B cell (primary cell): ENCODE data around the gene MSI1. TPM values are rescaled to one million over a fixed set of nuclear protein-coding genes. Genes with fewer than 3 reads are reported as not detected.

Experiments used
- ATAC-seq: fragments of 200-7000 bp; cut with Tn5 transposase; one replicate; pipeline ENCODE4 v1.10.0; 2021; ENCODE audit warnings: low read depth, mild to moderate bottlenecking, moderate number of reproducible peaks, moderate library complexity
- CTCF ChIA-PET: fragments of 350-600 bp; sonication (Branson Sonifier 250); formaldehyde crosslinking; loops from one replicate; lab custom pipeline; 2021; ENCODE audit warnings: antibody characterized with exemption, inconsistent platforms; lab: Charles Lee
- POLR2A ChIA-PET: fragments of 350-600 bp; sonication (Branson Sonifier 250); formaldehyde crosslinking; loops from one replicate; lab custom pipeline; 2021; ENCODE audit warnings: antibody characterized with exemption; lab: Charles Lee
- DNase-seq: peaks from one replicate; pipeline ENCODE4 v3.0.0; 2013
- H2AFZ ChIP-seq: 2 replicates; pipeline ENCODE4 v1.6.1; 2012; ENCODE audit warnings: mild to moderate bottlenecking, low read depth, low read length; ENCODE audit not compliant: insufficient read depth, poor library complexity, severe bottlenecking
- H3K27ac ChIP-seq, 2 donors: 1 replicate in 1 of 2; 2 replicates in 1 of 2; pipeline ENCODE4 v1.5.1; 2012 to 2013; ENCODE audit warnings: low read length in 2 of 2, mild to moderate bottlenecking in 2 of 2, moderate library complexity in 1 of 2
- H3K27me3 ChIP-seq, 4 experiments: fragments of 200-600 bp in 1 of 4; sonication (generic) in 1 of 4; replicated peaks in 1 of 4; 1 replicate in 2 of 4; 2 replicates in 2 of 4; pipeline versions ENCODE4 v1.6.1 to v1.7.0; 2013 to 2016; ENCODE audit warnings: low read length in 3 of 4, mild to moderate bottlenecking in 2 of 4, mixed read lengths in 1 of 4, moderate library complexity in 1 of 4; ENCODE audit not compliant: insufficient read depth in 4 of 4, control insufficient read depth in 3 of 4; ENCODE audit errors: control extremely low read depth in 1 of 4
- H3K36me3 ChIP-seq, 2 experiments: replicated peaks in 1 of 2; 1 replicate in 1 of 2; 2 replicates in 1 of 2; pipeline versions ENCODE4 v1.6.1 to v1.7.1; 2013; ENCODE audit warnings: low read length in 1 of 2; ENCODE audit not compliant: insufficient read depth in 2 of 2, control insufficient read depth in 1 of 2; ENCODE audit errors: control extremely low read depth in 1 of 2, extremely low read depth in 1 of 2
- H3K4me1 ChIP-seq, 2 donors: fragments of 200-600 bp in 1 of 2; sonication (generic) in 1 of 2; 1 replicate in 1 of 2; 2 replicates in 1 of 2; pipeline versions ENCODE4 v1.5.1 to v1.6.1; 2013 to 2017; ENCODE audit warnings: low read length in 2 of 2; ENCODE audit not compliant: control insufficient read depth in 2 of 2, insufficient read depth in 2 of 2
- H3K4me2 ChIP-seq: replicated peaks from 2 replicates; pipeline ENCODE3; 2012; ENCODE audit warnings: mild to moderate bottlenecking, low read depth, low read length; ENCODE audit not compliant: poor library complexity, severe bottlenecking
- H3K4me3 ChIP-seq, 5 experiments: fragments of 200-600 bp in 1 of 5; sonication (generic) in 1 of 5; 1 replicate in 3 of 5; 2 replicates in 2 of 5; pipeline versions ENCODE4 v1.5.1 to v1.7.0; 2011 to 2016; ENCODE audit warnings: low read length in 4 of 5, mild to moderate bottlenecking in 4 of 5, low read depth in 2 of 5, control low read depth in 1 of 5, moderate library complexity in 1 of 5; ENCODE audit not compliant: insufficient read depth in 1 of 5; ENCODE audit errors: control extremely low read depth in 1 of 5, extremely low read depth in 1 of 5
- H3K79me2 ChIP-seq: fragments of 200-600 bp; sonication (generic); one replicate; pipeline ENCODE4 v1.6.0; 2016; ENCODE audit warnings: low read length; ENCODE audit not compliant: control insufficient read depth, insufficient read depth
- H3K9ac ChIP-seq: fragments of 200-600 bp; sonication (generic); 2 replicates; pipeline ENCODE4 v1.6.1; 2017; ENCODE audit warnings: mild to moderate bottlenecking, low read length, moderate library complexity
- H3K9me3 ChIP-seq, 3 donors: one replicate each; pipeline versions ENCODE4 v1.6.1 to v1.7.1; 2013; ENCODE audit warnings: low read length in 2 of 3; ENCODE audit not compliant: control insufficient read depth in 2 of 3, insufficient read depth in 1 of 3; ENCODE audit errors: control extremely low read depth in 1 of 3
- H4K20me1 ChIP-seq: 2 replicates; pipeline ENCODE4 v1.6.0; 2012; ENCODE audit warnings: mild to moderate bottlenecking, low read length; ENCODE audit not compliant: insufficient read depth, control insufficient read depth, poor library complexity, severe bottlenecking
- H3K27ac Mint-ChIP-seq: one replicate; pipeline ENCODE4 v1.8.0; 2021; ENCODE audit warnings: mixed read lengths
- H3K27me3 Mint-ChIP-seq: one replicate; pipeline ENCODE4 v1.8.0; 2021; ENCODE audit warnings: mixed read lengths
- H3K4me1 Mint-ChIP-seq: one replicate; pipeline ENCODE4 v1.8.0; 2021; ENCODE audit warnings: mixed read lengths
- H3K4me3 Mint-ChIP-seq: one replicate; pipeline ENCODE4 v1.8.0; 2021; ENCODE audit warnings: mixed read lengths
- H3K9me3 Mint-ChIP-seq: one replicate; pipeline ENCODE4 v1.8.0; 2022; ENCODE audit warnings: mixed read lengths; ENCODE audit not compliant: insufficient read depth
- EZH2 ChIP-seq: IDR thresholded peaks from 2 replicates; pipeline ENCODE4 v1.6.1; 2012; ENCODE audit warnings: borderline replicate concordance, low read depth, mild to moderate bottlenecking, moderate library complexity, low read length; ENCODE audit not compliant: insufficient read depth, poor library complexity, severe bottlenecking
- WGBS: methylation state at CpG from one replicate; pipeline ENCODE4 v1.1.5; 2013; ENCODE audit warnings: missing lambda C conversion rate; ENCODE audit not compliant: insufficient coverage; 5-methylcytosine and 5-hydroxymethylcytosine counted together
- intact Hi-C: fragments of 100-400 bp; cut with micrococcal nuclease; formaldehyde crosslinking; loops from one replicate; pipeline ENCODE4 v1.10.0; 2022
- polyA plus RNA-seq: library from polyadenylated mRNA; depleted of rRNA; stranded (reverse); fragments of >200 nt; gene quantifications from 2 replicates; pipeline ENCODE4 v1.2.3, GENCODE V29; 2012
- total RNA-seq, 2 donors: library from RNA; stranded (reverse); fragments of 120-200 nt in 1 of 2; gene quantifications; 1 replicate in 1 of 2; 2 replicates in 1 of 2; pipeline versions ENCODE4 v1.2.3 to v1.2.4, GENCODE V29; 2013 to 2022
- TF ChIP-seq, protein P1 (sequence below): fragments of 200-600 bp; IDR thresholded peaks from one replicate; pipeline ENCODE4 v1.8.0; 2022; ENCODE audit warnings: antibody characterized with exemption, mild to moderate bottlenecking

Gene MSI1
- total and polyA plus RNA-seq, 2 donors (not counting 1 experiment from before 2014, with no cell fraction given): not detected

DNA sequence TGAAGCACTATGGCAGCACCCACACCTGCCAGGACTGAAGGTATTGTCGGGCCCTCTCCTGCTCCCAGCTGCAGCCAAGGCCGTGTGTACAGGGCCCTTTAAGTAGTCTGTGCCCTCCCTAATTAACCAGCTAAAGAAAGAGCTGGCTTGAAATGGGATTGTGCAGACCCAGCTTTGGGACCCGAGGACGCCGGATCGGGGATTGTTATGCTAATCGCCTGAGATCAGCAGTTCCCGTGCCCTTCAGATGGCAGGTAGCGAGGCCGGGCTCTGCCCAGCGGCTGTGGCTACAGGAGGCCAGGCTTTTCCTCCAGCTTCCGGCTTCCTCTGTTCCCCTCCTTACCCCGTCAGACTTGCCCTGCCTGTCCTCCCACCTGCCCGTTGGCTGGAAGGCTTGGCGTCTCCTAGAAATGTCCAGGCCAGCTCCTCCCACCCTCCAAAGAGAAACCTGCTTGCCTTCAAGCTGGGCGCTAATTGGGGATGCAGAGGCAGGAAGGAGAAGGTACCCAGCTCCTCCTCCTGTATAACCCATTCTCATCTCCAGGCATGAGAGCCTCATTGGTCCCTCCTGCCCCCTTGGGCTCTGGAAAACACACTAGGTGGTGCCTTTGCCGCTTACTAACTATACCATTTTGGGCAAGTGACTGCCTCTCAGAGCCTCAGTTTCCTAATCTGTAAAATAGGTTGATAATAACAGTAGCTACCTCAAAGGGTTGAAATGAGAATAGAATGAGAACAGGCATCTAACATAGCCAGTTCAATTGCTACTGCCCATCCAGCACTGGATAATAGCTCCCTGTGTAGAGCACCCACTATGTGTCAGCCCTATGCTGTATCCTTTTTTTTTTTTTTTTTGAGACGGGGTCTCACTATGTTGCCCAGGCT is 25.8 kb upstream of the MSI1 start:
- WGBS: 28% methylated on average over 17 of the region's 18 CpGs

More for the DNA sequence above, 25.8 kb upstream of the MSI1 start:
- no peak for DNase-seq
- H3K4me2 ChIP-seq: no peak overlapping the region
- TF ChIP-seq EZH2: no peak
- TF ChIP-seq, protein P1, sequence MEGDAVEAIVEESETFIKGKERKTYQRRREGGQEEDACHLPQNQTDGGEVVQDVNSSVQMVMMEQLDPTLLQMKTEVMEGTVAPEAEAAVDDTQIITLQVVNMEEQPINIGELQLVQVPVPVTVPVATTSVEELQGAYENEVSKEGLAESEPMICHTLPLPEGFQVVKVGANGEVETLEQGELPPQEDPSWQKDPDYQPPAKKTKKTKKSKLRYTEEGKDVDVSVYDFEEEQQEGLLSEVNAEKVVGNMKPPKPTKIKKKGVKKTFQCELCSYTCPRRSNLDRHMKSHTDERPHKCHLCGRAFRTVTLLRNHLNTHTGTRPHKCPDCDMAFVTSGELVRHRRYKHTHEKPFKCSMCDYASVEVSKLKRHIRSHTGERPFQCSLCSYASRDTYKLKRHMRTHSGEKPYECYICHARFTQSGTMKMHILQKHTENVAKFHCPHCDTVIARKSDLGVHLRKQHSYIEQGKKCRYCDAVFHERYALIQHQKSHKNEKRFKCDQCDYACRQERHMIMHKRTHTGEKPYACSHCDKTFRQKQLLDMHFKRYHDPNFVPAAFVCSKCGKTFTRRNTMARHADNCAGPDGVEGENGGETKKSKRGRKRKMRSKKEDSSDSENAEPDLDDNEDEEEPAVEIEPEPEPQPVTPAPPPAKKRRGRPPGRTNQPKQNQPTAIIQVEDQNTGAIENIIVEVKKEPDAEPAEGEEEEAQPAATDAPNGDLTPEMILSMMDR: no peak
- POLR2A ChIA-PET: no interaction called here
- Mint-ChIP-seq H3K27me3 (peaks cover 32% of the 10 kb centered on the region), H3K4me3 (no peak overlapping the region), H3K9me3 (peaks cover 2% of the 10 kb centered on the region), H3K4me1 (no peaks in the 10 kb centered on the region), H3K27ac (no peak overlapping the region)
- no peak for ATAC-seq
- CTCF ChIA-PET: no interaction called here
- H3K27ac ChIP-seq: no peak overlapping the region
- H3K36me3 ChIP-seq: no peaks in the 10 kb centered on the region
- H3K4me1 ChIP-seq: no peaks in the 10 kb centered on the region
- peaks cover 0 to 17% (median 0%) of the 10 kb centered on the region in 4 experiments for H3K27me3 ChIP-seq
- H3K79me2 ChIP-seq: no peaks in the 10 kb centered on the region
- H2AFZ ChIP-seq: peak overlapping the region; percentile 49
- intact Hi-C loops: no loop called here
- H3K4me3 ChIP-seq: no peak overlapping the region
- H4K20me1 ChIP-seq: no peaks in the 10 kb centered on the region
- H3K9me3 ChIP-seq: peaks cover 0 to 2% (median 0%) of the 10 kb centered on the region in 3 donors
- no peak overlapping the region for H3K9ac ChIP-seq
